ENCODE measurements around the gene CIDEA.

CIDEA gene

DNA sequence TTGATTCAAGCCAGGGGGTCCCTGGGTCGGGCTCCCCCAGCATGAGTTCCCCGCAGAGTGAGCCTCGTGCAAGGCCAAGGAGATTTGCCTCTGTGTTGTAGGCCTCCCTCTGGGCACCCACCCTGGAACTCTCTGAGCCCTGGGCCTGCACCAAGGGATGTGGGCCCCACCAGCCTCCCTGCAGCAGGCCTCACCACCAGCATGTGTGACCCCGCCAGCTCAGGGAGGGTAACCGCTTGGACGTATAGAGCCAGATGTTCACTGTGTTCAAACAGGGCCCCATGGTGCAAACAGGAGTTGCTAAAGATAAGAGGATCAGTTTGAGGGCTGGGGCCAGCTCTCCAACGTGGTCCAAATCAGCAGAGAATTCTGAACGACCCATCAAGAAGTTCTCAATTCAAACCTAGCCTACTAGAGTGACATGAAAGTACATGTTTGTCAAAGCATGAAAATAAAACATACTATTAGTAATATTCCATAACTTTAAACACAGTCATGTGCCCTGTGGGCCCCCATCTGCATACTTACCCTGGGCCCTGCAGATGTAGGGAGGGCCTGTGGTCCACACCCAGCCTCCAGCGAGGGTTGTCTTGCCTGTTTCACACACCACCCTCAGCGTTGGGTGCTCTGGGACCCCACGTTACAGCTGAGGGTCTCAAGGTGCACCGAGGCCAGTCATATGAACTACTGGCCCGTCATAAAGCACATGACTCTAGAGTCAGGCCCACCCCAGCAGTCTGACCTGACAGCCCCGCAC, 48.4 kb downstream of the CIDEA start:
- DNase-seq = no peak

DNA sequence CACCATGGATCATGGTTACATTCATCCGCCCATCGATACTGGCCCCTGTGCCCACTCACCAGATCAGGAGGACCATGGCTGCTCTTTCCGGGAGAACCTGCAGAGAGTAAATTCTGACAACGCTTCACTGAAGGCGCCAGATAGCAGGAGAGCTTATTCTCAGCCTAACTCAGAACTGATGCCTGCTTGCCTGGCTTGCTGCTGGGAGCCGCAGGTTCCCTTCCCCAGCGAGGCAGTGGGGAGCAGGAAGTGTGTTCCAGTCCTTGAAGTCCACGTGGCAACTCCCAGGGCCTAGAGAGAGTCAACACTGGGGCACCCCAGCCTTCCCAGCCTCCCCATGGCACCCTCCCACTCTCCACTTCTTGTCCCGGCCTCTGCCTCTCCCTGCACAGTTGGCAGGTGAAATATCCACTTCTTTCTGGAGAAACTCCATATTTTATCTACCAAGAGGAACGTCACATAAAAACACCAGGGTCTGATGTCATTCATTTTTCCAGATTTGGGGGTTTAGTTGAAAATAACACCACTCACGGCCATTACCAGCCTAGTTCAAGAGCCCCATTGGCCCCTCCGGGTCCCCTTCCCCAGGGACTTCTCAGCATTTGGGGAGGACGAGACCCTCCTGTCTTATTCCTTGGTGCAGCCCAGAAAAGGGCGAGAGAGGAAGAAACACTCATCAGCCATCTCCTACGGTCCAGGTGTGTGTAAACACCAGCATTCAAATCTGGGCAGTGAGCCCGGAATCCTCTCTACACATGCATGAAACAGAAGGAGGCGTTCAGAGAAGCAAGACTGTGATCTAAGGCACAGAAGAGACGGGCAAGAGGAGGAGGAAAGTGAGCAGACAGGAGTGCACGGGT, 50.4 kb downstream of the CIDEA start:
- no peak for DNase-seq

DNA sequence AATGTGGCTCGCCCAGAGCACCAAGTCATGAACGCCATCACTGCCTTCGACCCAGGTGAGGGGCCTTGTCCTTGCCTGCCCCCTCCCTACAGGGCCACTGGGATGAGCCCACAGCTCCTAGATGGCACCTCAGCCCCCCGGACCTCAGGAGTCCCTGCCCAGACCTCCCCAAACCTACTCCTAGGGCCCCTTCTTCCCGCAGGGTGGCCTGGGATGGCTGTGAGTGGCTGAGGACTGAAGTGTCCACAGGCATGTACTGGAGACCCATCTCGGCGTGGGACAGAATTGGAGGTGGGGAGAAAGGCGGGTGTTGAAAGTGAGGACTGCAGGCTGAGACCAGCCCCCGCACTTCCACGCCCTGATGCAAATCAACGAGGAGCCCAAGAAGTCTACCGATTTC, 51.0 kb downstream of the CIDEA start:
- DNase-seq = no peak

DNA sequence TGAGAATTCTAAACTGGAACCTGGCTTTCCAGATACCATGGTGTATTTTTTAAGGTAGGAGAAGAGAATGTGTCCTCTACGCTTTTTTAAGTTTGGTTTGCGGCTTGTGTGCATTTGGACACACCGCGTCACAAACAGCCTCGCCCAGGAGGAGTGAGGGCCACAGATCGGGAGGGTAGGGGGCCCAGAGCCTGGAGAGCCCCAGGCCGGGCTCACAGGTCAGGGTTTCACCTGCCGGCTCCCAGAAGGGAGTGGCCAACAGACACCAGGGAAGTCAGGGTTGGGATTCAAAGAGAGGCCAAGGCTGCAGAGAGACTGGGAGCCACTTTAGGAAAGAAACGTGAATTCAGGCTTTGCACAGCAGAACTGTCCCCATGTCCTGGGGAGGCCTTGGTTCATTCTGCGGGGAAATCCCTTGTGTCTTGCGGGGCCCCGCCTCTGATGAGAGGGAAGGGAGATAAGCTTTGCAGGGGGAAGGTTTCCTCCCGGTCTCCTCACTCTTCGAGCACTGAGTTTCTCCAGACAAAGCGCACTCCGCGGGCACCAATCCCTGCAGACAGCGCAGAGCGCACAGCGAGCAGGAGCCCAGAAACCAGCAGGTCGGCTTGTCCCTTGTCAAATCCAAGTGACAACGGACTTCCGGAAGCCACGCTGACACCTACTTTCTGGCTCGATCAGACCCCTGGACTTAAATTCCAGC, 51.9 kb downstream of the CIDEA start:
- DNase-seq = no peak

DNA sequence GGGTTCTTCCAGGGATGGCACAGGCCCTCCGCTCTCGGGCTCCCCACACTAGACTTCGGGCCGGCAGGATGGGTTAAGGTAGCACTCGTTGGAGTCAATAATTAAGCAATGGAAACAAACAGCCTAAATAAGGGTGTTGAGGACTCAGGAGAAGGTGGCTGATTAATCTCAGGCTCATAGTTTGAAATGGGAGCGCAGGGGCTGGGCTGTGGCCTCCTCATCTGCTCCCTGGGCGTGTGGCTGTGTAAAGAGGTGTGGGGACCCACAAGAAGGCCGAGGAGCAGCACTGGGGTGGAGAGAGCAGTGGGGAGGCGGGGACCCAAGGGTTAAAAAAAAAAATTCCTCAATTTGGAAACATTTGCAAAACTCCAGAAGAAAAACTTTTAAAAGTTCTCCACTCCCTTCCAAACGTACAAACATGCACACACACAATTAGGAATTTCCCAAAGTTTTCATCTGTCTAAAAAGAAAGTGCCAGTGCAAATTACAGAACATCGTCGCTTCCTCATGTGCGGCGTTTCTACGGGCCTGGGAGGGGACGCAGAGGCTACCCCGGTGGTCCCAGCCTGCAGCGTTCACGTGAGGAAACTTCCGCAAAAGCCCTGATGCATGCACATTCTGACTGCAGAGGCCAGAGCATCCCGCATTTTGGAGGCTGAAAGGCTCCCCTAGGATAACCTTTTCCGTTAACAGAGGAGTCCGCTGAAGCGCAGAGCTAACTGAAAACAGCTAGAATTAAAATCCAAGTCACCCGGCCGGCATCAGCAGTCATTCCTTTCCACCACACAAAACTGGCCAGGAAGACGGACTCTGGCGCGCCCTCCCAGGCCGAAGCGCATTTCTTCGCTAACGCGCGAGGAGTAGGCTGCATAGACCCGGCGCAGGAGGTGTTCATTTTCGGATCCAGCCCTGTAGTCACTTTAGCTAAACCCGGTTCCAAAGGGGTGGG, 52.9 kb downstream of the CIDEA start:
- no peak for DNase-seq

DNA sequence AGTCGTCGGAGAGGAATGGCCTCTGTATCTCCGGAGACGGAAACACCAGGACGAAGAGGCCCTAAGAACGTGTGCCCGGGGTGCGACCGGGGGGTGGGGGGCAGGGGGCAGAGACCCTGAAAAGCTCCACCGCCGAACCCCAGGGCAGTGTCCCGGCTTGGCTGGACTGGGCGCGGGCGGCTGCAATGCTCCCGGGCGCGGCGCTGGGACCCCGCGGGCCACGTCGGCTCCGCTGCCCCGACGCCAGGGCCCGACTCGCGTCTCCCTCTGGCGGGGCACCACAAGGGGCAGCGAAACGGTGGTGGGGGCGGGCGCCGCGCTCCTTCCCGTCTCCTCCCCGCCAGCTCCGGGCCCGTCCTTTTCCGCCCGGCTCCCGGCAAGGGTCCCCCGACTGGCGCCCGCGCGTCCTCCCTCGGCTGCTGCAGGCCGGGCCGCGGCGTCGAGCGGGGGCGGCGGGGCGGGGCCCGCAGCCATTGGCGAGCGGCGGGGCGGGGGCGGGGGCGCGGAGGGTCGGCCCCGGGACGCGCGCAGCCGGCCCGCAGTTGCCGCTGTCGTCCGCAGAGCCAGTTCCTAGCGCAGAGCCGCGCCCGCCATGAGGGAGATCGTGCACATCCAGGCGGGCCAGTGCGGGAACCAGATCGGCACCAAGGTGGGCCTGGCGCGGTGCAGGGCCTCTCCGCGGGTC, 53.7 kb downstream of the CIDEA start, which contains the start of gene TUBB6:
TSS of gene TUBB6 (plus strand) at position 541 of the 685 bp plus-strand sequence. CDS start at position 593, 52 bp downstream.
- DNase-seq = no peak

- DNase-seq = no peak
Observed at GRCh38 chr18:12308386-12309100, 54.4 kb downstream of the CIDEA start.

DNA sequence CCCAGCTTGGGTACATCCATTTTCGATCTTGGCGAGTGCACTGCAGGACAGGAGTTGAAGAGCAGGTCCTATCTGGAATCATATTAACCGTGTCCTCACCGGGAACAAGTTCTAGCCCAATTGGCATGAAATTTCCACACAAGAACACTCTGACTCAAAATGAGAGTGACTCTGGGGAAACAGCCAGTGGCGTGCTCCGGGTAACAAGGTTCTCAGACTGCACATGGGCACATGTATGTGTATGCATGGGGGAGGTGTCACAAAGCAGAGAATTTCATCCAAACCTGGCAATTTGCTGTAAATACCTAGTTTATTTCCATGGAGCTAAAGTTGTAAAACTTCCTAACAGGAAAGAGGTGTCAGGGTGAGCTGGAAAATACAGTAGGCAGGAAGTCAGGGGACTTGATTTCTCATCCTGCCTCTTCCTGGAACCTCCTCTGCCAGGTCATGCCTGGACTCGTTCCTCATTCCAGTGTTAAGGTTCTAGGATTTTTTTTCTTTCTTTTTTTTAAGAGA, 55.6 kb downstream of the CIDEA start:
- DNase-seq = no peak

DNA sequence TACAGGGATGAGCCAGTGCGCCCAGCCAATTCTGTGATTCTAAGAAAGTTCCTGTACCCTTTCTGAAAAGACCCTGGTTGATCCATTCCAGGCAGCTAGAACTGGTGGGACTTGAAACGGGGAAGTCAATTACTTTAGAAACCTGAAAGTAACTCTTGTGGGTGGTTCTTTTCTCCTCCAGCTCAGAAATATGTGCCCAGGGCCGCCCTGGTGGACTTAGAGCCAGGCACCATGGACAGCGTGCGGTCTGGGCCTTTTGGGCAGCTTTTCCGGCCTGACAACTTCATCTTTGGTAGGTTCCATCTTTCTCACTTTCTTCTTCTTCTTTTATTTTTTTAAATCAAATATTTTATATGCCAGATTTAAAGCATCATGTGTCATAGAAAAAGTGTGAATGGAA, 56.6 kb downstream of the CIDEA start:
- no peak for DNase-seq

- DNase-seq = no peak
Observed at GRCh38 chr18:12312976-12313375, 58.8 kb downstream of the CIDEA start.

DNA sequence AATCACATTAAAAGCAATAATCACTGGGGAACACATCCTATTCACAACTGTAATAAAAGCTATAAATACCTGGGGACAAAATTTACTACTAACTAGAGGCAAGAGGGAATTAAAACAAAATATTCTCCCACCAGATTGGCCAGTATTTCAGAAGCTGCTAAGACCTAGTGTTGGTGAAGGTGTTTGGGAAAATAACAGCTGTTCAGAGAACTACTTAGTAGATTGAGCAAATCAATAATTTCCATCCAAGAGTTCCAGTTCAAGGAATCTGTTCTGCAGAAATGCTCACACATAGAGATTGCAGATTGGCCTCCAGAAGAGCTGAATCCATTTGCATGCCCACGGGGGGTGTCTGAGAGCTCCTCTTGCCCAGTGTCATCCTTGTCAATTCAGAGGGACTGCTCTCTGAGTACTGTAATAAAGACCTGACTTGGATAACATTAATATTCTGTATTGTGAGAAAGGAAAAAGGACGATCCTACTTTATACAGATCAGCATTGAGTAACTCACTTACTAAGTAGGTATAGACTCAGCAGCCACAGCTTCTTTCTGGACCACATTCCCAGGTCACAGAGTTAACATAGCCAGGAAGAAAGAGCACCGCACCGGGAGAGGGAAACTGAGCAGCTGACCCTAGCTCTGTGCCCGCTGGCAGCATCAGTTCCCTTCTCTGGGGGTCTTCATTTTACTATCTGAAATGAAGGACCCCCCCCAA, 59.5 kb downstream of the CIDEA start:
- DNase-seq = no peak

DNA sequence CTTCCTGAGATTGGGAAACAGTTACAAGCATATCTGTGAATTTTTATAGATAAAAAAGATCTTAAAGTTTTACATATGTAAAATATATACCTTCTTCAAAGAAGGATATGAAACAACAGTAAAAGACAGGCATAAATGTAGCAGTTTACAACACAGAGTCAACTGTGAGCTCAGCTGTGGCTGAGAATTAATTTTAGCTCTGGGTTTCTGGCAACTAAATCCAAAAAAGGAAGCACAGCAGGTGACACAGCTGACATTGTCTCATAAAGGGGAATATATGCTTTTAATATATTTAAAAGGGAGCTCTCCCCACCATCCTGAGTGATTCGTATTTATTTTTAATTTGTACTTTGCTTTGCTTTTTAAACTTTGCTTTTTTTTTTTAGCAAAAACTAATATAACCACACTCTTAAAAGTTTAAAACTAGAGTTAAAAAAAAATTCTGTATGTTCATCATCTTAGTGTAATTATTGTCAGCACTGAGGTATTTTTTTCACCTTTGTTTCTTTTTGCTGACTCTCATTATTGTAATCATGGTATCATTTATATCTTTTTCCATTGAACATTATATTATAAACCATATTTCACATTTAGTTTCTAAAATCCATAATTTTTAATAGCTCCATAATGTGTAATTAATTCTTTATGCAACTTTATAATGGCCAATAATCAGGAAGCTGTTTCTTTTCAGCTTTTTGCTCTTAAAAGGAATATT, 60.6 kb downstream of the CIDEA start:
- no peak for DNase-seq

DNA sequence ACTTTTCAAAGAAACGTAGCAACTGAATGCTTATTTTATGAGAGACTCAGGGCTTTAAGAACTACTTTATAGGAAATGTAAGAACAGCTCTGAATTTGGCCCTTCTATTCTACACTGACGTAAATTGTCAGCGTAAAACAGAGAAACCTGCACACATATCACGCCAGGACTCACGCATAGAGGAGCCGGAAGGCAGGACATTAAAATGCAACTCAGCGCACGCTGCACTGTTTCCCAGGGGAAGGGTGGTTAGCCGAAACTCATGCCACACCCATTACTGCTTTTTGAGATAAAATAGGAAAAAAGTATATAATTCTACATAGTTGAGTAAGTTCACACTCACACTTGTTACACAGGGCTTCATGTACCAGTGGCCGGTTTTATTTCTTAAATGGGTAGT, 61.3 kb downstream of the CIDEA start:
- DNase-seq = no peak

DNA sequence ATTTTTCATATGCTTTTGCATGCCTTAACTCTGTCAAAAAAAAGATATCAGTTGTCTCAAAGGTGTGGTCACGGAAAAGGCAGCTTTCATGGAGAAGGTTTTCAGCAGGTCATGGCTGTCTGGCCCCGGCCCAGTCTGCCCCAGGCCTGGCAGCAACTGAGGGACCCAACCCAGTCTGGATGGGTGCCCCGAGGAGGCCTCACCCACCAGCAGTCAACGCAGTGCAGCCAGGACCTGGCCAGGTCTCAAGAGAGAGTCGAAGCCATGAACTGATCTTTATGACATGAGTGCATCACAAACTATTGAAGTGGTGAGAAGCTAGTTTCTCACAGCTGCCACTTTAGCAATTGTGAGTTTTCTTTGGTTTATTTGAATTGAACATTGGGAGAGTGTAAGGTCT, 61.8 kb downstream of the CIDEA start:
- DNase-seq = no peak

DNA sequence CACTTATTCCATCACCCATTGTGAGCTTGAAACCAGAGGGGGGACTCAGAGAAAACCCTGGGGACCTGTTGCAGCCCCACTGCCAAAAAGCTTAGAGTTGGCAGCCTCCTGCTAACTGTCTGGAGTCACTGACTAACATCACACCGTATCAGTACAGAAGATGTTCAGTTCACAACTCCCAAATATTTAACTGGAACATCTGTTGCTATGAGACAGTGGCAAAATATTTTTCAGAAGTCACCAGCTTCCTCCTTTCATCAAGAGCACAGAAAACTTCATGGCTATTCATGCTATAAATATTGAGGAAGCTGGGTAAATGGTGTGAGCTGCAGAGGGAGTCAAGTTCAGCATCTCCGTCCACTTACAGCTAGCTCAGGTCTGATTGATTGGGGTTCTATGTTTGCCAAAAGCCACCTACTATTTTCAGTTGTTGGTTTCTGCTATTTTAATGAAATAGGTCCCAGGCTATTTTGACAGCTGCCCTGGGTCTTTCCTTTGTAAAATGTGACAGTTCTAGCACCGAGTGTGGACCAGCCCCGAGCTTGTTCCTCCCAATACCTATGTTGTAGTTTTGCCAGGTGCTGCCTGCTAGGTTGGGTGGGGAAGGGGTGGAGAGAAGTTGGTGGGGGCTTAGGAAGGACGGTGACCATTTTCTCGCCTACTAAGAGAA, 63.6 kb downstream of the CIDEA start:
- no peak for DNase-seq

DNA sequence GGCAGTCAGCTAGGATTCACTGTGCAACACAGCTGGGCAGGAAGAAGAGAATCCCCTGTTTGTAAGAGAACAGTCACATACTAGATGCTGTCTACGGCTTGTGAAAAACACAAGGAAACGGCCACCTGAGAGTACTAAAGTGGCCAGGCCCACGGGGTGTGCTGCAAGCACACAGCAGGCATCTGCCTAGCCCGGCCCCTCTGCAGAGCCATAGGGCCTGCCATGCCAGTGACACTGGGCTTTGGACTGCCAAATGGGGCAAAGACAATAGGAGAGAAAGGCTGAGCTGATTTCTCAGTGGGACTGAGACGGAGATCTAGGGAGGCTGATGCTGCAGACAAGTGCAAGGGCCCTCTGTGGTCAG, 64.2 kb downstream of the CIDEA start:
- no peak for DNase-seq

DNA sequence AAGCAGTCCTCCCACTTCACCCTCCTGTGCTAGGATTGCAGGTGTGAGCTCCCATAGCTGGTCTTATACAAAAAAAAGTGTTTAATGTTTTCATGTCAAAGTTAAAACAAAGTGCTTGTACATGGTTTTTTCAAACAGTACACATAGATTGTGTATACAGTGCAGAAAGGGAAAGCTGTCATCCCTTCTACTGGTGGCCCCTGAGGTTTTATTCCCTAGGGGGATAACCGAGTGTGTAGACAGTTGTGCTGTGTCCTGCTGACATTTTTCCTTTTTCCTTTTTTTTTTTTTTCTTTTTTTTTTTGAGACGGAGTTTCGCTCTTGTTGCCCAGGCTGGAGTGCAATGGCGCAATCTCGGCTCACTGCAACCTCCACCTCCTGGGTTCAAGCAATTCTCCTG, 64.7 kb downstream of the CIDEA start:
- no peak for DNase-seq

DNA sequence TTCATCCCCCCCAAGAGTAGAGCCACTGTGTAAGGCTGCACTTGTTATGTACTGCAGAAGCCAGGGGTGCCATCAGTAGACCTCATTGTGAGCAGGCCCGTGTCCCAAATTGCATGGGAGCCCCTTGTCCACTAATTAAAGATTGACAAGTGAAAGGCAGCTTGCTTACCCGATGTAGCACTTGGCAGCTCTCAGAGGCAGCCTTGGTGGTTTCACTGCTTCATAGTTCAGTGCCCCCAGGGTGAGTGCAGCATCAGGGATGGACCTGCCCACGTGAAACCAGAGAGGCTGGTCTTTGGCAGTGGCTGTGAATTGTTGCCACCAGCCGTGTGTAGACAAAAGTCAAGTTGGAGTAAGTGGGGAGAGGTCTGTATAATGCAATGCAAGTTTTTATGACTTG, 67.2 kb downstream of the CIDEA start:
- DNase-seq = no peak

Data from activated CD4-positive, CD25-positive, alpha-beta regulatory T cell (primary cell).